Activated CD4-positive, CD25-positive, alpha-beta regulatory T cell treated with anti-CD3 and anti-CD28 coated beads, Interleukin-2, amount 50 U/mL, for 16 hours (primary cell): ENCODE data around the gene FAM53A.

ENCODE experiments used
- DNase-seq: peaks from one replicate; pipeline ENCODE4 v3.0.0-alpha.2; 2020; ENCODE audit warnings: low read depth, low spot score

Gene FAM53A

DNA sequence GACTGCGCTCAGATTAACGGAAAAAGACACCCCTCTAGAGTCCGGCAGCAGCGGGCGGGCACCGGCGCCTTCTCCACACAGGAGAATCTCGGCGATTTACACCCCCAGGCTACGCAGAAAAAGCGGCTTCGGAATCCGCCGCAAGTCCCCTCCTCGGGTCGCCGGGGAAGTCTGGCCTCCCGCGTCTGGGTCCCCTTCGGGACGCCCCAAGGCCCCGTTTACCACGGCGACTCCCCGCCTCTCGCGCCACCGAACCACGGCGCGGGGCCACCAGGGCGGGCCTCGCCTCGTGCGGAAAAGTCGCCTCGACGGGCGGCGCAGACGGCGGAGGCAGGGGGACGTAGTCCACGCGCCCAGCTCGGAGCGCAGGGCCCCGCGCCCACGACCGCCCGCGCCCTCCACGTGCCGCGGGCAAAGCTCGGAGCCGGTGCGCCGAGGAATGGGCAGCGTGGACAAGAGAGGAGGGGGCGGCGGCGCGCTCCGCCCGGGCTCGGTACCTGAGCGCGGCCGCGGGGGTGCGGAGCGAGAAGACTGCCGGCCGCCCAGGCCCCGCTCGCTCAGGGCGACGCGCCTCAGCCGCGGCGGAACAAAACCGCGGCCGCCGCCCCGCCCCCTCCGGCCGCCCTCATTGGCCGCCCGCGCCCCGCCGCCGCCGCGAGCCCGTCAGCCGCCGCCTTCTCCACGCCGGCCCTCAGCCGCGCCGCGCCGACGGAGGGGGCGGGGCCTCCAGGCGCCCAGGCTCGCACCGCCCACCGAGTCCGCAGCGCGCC, at the start of gene FAM53A:
TSS of gene FAM53A (minus strand) at position 578 of the 770 bp plus-strand sequence. CDS start 15,572 bp downstream, outside the sequence.
- no peak for DNase-seq

DNA sequence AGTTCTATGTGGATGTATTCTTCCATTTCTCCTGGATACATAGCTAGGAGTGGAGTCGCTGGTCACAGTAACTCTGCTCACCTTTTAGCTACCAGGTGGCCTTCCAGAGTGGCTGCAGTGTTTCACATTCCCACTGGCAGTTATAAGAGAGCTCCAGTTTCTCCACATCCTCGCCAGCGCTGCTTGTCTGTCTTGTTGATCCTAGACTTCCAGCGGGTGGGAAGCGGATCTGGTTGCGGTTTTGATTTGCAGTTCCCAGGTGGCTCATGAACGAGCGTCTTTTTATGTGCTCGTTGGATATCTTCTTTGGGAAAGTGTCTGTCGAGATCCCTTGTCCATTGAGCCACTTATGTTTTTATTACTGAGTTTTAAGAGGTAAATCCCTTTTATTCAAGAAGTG, 48.8 kb upstream of the FAM53A start:
- DNase-seq: no peak

GRCh38 chr4:1731180-1731579, 47.1 kb upstream of the FAM53A start:
- DNase-seq: no peak

GRCh38 chr4:1730532-1731135, 46.5 kb upstream of the FAM53A start:
- no peak for DNase-seq

DNA sequence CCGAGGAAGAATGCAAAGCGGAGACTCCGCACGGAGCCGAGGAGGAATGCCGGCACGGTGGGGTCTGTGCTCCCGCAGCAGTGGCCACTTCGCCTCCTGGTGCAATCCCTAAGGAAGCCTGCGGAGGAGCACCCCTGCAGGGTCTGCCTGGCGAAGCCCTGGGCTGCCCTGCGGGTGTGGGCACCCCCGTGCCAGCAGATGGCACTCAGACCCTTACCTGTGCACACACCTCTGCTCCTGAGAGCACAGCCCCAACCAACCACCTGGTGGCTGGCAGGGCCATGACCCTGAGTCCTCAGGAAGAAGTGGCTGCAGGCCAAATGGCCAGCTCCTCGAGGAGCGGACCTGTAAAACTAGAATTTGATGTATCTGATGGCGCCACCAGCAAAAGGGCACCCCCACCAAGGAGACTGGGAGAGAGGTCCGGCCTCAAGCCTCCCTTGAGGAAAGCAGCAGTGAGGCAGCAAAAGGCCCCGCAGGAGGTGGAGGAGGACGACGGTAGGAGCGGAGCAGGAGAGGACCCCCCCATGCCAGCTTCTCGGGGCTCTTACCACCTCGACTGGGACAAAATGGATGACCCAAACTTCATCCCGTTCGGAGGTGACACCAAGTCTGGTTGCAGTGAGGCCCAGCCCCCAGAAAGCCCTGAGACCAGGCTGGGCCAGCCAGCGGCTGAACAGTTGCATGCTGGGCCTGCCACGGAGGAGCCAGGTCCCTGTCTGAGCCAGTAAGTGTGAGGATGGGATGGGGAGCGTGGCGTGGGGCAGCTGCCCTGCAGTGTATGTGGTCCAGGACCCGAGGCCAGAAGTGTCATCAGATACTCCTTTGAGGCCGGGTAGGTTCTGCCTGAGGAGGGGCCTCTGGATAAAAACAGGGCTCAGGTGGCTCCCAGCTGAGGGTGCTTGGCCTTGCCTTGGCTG, 44.2 kb upstream of the FAM53A start:
- DNase-seq: no peak

DNA sequence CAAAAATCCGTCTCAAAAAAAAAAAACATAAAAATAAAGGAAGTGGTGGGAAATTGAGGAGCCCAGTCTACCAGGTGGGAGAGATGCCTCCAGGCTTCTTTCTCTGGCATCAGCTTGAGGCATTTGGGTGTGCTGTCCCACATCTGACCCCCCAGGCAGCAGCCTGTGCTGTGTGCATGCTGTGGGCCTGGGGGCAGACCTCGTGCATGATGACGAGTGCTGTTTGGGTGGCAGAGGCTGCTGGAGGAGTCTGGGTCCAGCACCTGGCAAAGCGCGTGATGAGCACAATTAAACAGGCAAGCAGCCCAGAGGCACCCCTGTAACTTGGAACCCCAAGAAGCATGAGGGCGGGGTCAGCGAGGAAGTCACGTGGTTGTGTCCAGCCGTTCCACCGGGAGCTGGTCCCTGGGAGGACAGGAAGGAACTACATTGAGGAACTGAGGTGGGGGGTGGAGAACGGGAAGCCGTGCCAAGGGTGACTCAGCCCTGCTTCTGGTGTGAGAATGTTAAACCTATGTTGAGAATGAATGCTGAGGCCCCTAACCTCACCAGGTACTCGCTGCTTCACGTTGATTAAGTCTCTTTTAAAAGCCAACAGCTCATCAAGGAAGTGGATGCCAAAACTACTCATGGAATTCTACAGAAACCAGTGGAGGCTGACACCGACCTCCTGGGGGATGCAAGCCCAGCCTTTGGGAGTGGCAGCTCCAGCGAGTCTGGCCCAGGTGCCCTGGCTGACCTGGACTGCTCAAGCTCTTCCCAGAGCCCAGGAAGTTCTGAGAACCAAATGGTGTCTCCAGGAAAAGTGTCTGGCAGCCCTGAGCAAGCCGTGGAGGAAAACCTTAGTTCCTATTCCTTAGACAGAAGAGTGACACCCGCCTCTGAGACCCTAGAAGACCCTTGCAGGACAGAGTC, 43.3 kb upstream of the FAM53A start:
- DNase-seq: no peak

DNA sequence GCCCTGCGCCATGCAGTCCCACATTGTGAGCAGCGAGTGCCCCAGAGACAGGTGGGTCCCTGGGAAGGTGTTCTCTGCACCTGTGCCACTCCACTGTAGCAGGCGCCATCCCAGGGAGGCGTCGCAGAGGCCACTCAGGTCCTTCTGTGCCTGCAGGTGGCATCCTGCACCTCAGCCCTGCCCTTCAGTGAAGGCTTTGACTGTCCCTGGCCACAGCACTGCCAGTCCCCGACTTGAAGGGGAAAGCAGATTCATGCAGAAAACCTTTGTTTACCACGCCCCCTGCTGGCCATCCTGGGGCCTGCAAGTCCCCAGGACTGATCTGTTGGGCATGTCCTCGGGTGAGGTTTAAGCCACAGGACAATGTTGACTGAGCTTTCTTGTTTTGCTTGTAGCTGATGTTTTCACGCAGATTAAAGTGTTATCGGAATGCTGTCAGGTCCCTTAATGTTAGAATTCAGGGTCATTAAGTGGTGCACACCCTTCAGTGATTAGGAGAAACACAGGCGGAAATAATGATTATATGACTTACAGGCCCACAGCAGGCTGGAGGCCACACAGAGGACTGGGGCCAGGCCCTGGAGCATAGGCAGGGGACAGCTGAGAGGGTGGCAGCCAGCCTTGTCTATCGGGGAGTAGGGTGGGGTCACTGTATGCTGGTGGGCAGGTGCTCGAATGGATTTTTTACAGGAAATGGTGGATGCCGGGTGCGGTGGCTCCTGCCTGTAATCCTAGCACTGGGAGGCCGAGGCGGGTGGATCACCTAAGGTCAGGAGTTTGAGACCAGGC, 42.2 kb upstream of the FAM53A start:
- peak; percentile 88 for DNase-seq

- no peak for DNase-seq
These were observed 41.4 kb upstream of the FAM53A start for GRCh38 chr4:1725521-1725920.

DNA sequence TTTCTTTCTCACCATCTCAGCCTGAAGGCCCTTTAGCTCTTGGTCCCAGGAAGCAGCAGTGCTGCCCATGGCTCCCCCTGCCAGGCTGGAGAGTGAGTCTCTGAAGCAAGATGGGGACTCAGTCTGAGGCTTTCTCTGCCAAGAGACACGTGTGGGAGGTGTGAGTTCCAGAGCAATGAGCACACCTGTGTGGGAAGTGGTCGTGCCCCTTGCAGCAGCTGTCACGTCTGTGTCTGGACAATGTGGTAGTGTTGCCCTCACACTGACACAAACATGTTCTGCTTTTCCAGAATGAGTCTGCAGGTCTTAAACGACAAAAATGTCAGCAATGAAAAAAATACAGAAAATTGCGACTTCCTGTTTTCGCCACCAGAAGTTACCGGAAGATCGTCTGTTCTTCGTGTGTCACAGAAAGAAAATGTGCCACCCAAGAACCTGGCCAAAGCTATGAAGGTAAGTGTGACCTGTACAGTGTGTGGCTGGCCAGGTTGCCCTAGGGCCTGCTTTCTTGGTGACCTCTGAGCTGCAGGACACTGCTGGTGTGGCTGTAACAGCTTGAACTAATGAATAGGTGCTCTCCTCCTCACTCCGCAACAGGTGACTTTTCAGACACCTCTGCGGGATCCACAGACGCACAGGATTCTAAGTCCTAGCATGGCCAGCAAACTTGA, 39.2 kb upstream of the FAM53A start:
- no peak for DNase-seq

GRCh38 chr4:1722551-1723118, 38.5 kb upstream of the FAM53A start:
- no peak for DNase-seq

GRCh38 chr4:1721666-1722550, 37.8 kb upstream of the FAM53A start:
- no peak for DNase-seq

GRCh38 chr4:1721003-1721665, 37.0 kb upstream of the FAM53A start, which contains the start of the genes TACC3 and TMEM129:
Gene TACC3, plus strand, starts transcription at chr4:1721521. Its CDS starts 1,901 bp downstream, at chr4:1723422.
Gene TMEM129, minus strand, starts transcription at chr4:1721323. Its CDS starts 486 bp downstream, at chr4:1720837.
- DNase-seq: peak; percentile 87

GRCh38 chr4:1720163-1720983, 36.3 kb upstream of the FAM53A start:
- no peak for DNase-seq

DNA sequence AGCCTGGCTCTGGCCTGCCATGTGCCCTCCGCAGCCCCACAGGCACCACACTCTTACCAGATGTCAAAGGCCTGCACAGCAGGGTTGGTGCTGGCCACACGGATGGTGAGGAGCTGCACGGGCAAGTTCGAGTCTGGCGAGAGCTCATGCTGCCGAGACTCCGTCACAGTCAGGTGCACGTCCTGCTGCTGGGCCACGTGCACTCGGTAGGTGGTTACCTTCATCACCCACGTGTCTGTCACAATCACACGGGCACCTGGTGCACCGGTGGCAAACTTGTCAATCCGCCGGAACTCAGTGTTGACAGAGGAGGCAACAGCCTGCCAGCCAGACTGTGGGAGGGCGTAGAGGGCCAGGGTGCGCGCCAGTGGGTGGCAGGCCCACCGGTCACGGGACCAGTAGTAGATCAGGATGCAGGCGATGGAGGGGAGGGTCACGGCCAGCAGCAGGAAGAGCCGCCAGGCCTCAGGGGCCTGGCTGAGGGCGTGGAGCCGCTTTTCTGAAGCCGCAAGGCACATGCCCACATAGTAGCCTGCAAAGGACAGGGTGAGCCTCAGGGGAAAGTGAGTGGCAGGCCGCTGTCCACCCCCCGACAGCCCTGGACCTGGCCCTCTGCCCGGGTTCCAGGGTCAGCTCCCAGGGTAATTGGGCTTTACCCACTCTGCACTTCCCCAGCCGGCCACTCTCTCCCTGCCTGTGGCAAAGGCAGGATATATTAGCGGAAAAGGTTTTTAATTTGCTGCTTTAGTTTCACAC, 34.2 kb upstream of the FAM53A start:
- DNase-seq: no peak

DNA sequence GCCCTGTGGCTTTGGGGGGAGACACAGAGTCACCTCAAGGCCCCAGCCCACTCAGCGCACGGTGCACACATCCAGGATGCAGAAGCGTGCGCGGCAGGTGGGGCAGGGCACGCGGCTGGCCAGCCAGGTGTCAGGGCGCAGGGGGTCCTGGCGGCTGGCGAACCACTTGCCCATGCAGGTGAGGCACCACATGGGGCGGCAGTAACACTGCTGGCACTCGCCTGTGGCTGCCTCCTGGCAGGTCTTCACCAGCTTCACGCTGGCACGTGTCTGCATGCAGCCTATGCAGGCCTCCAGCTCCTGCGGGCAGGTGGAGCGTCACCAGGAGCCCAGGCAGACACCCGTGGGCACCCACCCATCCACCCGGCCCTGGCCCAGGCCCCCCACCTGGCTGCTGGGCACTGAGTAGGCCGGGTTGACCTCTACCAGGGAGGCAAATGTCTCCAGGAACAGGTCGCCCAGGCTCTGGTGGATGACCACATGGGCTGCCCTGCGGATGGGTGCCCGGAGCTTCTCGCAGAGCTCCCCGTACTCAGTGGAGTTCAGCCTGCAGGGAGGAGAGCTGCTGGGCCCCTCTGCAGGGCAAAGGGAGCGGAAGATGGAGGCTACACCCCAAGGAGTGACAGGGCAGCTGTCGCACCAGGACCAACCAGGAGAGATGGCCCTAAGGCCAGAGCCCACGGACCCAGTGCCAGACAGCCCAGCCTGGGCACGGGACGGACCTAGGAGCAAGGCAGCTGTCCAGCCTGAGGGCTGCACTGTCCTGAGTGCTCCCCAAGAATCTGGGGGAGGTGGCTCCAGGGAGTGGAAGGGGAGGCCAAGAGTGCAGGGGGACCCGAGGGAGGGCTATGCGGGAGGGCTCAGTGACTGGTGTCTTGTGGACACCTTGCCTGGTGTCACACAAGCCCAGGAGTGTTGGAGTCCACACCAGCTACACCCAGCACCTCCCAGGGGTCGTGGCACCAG, 33.3 kb upstream of the FAM53A start:
- DNase-seq: no peak
